MCF 10A (cell line): Measurements from ENCODE around the gene KCNQ5. TPM values are rescaled to one million over a fixed set of nuclear protein-coding genes. Genes with fewer than 3 reads are reported as not detected.
A peak's percentile ranks its signal among the peaks of the same experiment; 100 is the strongest.

Experiments used
- BruUV-seq: library from RNA; stranded (reverse); fragments of 400-500 nt; replicated peaks from 2 replicates; lab custom pipeline; 2021; lab: Mats Ljungman, UMichigan
- CTCF ChIA-PET: fragments of 300-600 bp; sonication (Branson Sonifier 250); formaldehyde crosslinking; extraction: SDS; loops from one replicate; lab custom pipeline; 2021; ENCODE audit warnings: antibody characterized with exemption, inconsistent platforms; lab: Yijun Ruan, JAX
- POLR2A ChIA-PET: fragments of 300-600, 350-650 bp; sonication (Branson Sonifier 250); formaldehyde crosslinking; extraction: SDS; loops from one replicate; lab custom pipeline; 2020; ENCODE audit warnings: antibody characterized with exemption, inconsistent platforms; lab: Yijun Ruan, JAX
- DNase-seq: peaks from one replicate; pipeline ENCODE4 v3.0.0-alpha.2; 2018; ENCODE audit not compliant: unreplicated experiment
- H3K27ac Mint-ChIP-seq: one replicate; pipeline ENCODE4 v1.8.0; 2022; ENCODE audit warnings: mild to moderate bottlenecking, low read depth, mixed read lengths; ENCODE audit not compliant: unreplicated experiment
- H3K27me3 Mint-ChIP-seq: one replicate; pipeline ENCODE4 v1.8.0; 2022; ENCODE audit warnings: mixed read lengths; ENCODE audit not compliant: insufficient read depth, unreplicated experiment
- H3K36me3 Mint-ChIP-seq: one replicate; pipeline ENCODE4 v1.8.0; 2022; ENCODE audit warnings: mild to moderate bottlenecking, moderate library complexity, mixed read lengths; ENCODE audit not compliant: insufficient read depth, unreplicated experiment
- H3K4me1 Mint-ChIP-seq: one replicate; pipeline ENCODE4 v1.8.0; 2022; ENCODE audit warnings: mixed read lengths; ENCODE audit not compliant: insufficient read depth, unreplicated experiment
- H3K4me3 Mint-ChIP-seq: one replicate; pipeline ENCODE4 v1.8.0; 2022; ENCODE audit warnings: mild to moderate bottlenecking, moderate library complexity, mixed read lengths; ENCODE audit not compliant: unreplicated experiment
- H3K9me3 Mint-ChIP-seq: one replicate; pipeline ENCODE4 v1.8.0; 2022; ENCODE audit warnings: mixed read lengths; ENCODE audit not compliant: unreplicated experiment
- intact Hi-C: fragments of 100-400 bp; cut with micrococcal nuclease; formaldehyde crosslinking; loops from 2 replicates; pipeline ENCODE4 v1.14.1; 2022
- total RNA-seq: library from RNA; stranded (reverse); gene quantifications from 2 replicates; pipeline ENCODE4 v1.2.3, GENCODE V29; 2022
- TF ChIP-seq, protein P1 (sequence below): fragments of 200-600 bp; IDR thresholded peaks from one replicate; pipeline ENCODE4 v1.8.0; 2022; ENCODE audit warnings: antibody characterized with exemption, mild to moderate bottlenecking; ENCODE audit not compliant: unreplicated experiment

The KCNQ5 gene
- total RNA-seq, 1 experiment from 2014 or later: 10.3 TPM

DNA sequence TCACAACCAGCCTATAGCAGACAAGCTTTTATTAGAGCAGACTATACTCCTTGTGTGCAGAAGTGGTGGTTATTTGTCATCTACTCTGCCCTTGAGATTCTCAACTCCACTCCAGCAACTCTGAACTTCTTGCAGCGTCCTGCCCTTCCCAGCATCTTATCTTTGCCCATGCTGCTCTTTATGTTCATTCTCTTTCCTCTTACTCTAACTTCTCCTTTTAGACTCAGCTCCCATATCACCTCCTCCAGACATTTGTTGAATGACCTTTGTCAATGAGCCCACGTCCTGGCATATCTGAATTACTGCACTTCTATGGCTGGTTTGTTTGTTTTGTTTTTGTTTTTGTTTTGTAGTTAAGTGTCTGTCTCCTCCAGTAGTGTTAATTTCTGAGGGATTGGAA lies 81.2 kb downstream of the KCNQ5 start:
- intact Hi-C loops: no loop called here
- no peak for DNase-seq
- BruUV-seq: no TSS peak
- Mint-ChIP-seq H3K27me3 (no peaks in the 10 kb centered on the region), H3K9me3 (no peaks in the 10 kb centered on the region), H3K4me1 (no peaks in the 10 kb centered on the region), H3K27ac (no peak overlapping the region), H3K36me3 (no peaks in the 10 kb centered on the region), H3K4me3 (no peak overlapping the region)
- POLR2A ChIA-PET: no interaction called here
- CTCF ChIA-PET: interaction anchor here (0.6 to 1.0 kb wide), 2 partner anchors 94 to 427 kb away, joined by 6 read pairs; no protein-coding TSS in a partner anchor
- TF ChIP-seq, protein P1, sequence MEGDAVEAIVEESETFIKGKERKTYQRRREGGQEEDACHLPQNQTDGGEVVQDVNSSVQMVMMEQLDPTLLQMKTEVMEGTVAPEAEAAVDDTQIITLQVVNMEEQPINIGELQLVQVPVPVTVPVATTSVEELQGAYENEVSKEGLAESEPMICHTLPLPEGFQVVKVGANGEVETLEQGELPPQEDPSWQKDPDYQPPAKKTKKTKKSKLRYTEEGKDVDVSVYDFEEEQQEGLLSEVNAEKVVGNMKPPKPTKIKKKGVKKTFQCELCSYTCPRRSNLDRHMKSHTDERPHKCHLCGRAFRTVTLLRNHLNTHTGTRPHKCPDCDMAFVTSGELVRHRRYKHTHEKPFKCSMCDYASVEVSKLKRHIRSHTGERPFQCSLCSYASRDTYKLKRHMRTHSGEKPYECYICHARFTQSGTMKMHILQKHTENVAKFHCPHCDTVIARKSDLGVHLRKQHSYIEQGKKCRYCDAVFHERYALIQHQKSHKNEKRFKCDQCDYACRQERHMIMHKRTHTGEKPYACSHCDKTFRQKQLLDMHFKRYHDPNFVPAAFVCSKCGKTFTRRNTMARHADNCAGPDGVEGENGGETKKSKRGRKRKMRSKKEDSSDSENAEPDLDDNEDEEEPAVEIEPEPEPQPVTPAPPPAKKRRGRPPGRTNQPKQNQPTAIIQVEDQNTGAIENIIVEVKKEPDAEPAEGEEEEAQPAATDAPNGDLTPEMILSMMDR: no peak

DNA sequence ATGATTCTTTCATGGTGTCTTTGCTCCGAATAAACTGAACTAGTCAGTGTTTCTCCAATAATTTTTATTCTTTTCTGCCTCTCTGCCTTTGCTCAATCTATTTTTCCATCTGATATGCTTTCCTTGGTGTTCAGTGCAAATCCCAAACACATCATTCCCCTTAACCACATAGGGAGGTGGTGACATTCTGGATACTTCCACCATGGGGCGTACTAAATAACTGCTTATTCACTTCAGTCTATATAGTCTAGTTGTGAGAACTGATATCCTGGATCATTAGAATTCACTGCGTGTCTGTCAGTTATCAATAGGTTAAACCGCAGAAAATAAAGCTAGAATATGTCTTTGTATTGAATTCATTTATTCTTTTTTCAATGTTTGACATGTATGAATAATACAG lies 83.1 kb downstream of the KCNQ5 start:
- Mint-ChIP-seq H3K36me3 (peaks cover under 1% of the 10 kb centered on the region), H3K4me1 (no peaks in the 10 kb centered on the region), H3K27me3 (no peaks in the 10 kb centered on the region), H3K27ac (no peak overlapping the region), H3K9me3 (peaks cover 3% of the 10 kb centered on the region), H3K4me3 (no peak overlapping the region)
- TF ChIP-seq, protein P1: no peak
- intact Hi-C loops: no loop called here
- ChIA-PET POLR2A (interaction anchor here (0.6 to 1.4 kb wide), 2 partner anchors 10 to 171 kb away, joined by 3 read pairs; no protein-coding TSS in a partner anchor), CTCF (interaction anchor here (0.8 to 1.2 kb wide), 3 partner anchors 8 to 500 kb away, joined by 3 to 4 read pairs (median 4); no protein-coding TSS in a partner anchor)
- BruUV-seq: no TSS peak
- peak; percentile 23 for DNase-seq

DNA sequence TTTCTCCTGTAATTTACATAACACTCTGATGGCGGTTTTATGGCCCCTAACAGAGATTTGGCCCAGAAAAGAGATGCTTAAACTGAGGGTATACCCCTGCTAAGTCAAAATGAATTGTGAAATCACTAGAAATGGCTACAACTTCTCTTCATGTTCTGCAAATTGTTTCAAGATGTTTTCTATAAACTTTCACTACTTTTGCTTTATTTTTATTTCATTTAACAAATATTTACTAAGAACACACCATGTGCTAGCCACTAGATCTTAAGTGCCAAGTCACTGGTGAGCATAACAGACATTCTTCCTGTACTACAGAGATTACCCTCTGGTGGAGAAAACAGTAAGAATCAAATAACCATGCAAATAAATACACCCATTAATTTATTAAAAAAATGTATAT lies 87.6 kb downstream of the KCNQ5 start:
- intact Hi-C loops: no loop called here
- H3K27me3 Mint-ChIP-seq: no peaks in the 10 kb centered on the region
- H3K9me3 Mint-ChIP-seq: peaks cover 17% of the 10 kb centered on the region

DNA sequence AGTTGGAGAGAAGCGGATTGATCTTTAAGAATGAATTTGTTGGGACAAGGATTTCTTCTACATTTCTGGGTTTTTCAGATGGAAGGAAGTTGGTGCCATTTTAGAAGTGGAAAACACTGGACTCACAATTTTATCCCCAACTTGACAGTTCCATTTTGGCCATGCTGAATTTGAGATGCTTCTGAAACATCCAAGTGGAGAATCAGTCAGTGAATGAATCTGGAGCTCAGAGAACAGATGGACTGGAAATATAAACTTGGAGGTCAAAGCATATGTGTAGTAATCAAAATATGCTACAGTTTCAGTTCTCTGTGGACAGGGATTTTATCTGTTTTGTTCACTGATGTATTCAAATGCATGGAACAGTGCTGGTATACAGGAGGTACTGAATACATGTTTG lies 89.9 kb downstream of the KCNQ5 start:
- ChIA-PET CTCF (interaction anchor here (0.7 kb wide), 1 partner anchor 414 kb away, joined by 3 read pairs; no protein-coding TSS in a partner anchor), POLR2A (no interaction called here)
- DNase-seq: no peak
- no TSS peak for BruUV-seq
- no peak overlapping the region for H3K27ac Mint-ChIP-seq
- H3K9me3 Mint-ChIP-seq: peaks cover 17% of the 10 kb centered on the region
- H3K27me3 Mint-ChIP-seq: no peaks in the 10 kb centered on the region
- TF ChIP-seq, protein P1: no peak
- peaks cover 5% of the 10 kb centered on the region for H3K4me1 Mint-ChIP-seq
- intact Hi-C loops: no loop called here
- H3K36me3 Mint-ChIP-seq: peaks cover 7% of the 10 kb centered on the region
- no peak overlapping the region for H3K4me3 Mint-ChIP-seq

More for the DNA sequence above, 87.6 kb downstream of the KCNQ5 start:
- ChIA-PET CTCF (no interaction called here), POLR2A (no interaction called here)
- TF ChIP-seq, protein P1: no peak
- H3K36me3 Mint-ChIP-seq: peaks cover 7% of the 10 kb centered on the region
- BruUV-seq: no TSS peak
- H3K4me1 Mint-ChIP-seq: peaks cover 5% of the 10 kb centered on the region
- H3K4me3 Mint-ChIP-seq: no peak overlapping the region
- DNase-seq: no peak
- H3K27ac Mint-ChIP-seq: no peak overlapping the region
